Colonic mucosa (tissue), 4 donors: ENCODE results near the gene UGT1A10. TPM values are rescaled to one million over a fixed set of nuclear protein-coding genes. Genes with fewer than 3 reads are reported as not detected.

Experiments
- DNase-seq: peaks from one replicate; pipeline ENCODE4 v3.0.0-alpha.2; 2020
- H3K27ac ChIP-seq: fragments of 200-600 bp; one replicate; pipeline ENCODE4 v1.8.0; 2021
- H3K27me3 ChIP-seq: fragments of 200-600 bp; one replicate; pipeline ENCODE4 v1.8.0; 2021
- H3K36me3 ChIP-seq: fragments of 200-600 bp; one replicate; pipeline ENCODE4 v1.8.0; 2021
- H3K4me1 ChIP-seq: fragments of 200-600 bp; one replicate; pipeline ENCODE4 v1.8.0; 2021; ENCODE audit warnings: mild to moderate bottlenecking
- H3K4me3 ChIP-seq: fragments of 200-600 bp; one replicate; pipeline ENCODE4 v1.8.0; 2021
- H3K9ac ChIP-seq, 2 donors: one replicate each; pipeline ENCODE4 v1.7.0; 2013; ENCODE audit warnings: control low read depth in 2 of 2, low read depth in 2 of 2, low read length in 2 of 2
- H3K9me3 ChIP-seq: fragments of 200-600 bp; one replicate; pipeline ENCODE4 v1.8.0; 2021
- intact Hi-C: fragments of 100-400 bp; cut with DNase I; formaldehyde crosslinking; loops from one replicate; pipeline ENCODE4 v1.14.1; 2022
- total RNA-seq, 2 donors: library from RNA; stranded (reverse); fragmentation: NEBNext Ultra II Directional in 1 of 2; extraction: Animal tissue kit (Norgen Biotek cat#: 25700) in 1 of 2; gene quantifications; one replicate each; pipeline ENCODE4 v1.2.1, GENCODE V29; 2021
- TF ChIP-seq, protein P1 (sequence below): fragments of 200-600 bp; IDR thresholded peaks from one replicate; pipeline ENCODE4 v1.8.0; 2022; ENCODE audit warnings: antibody characterized with exemption, mild to moderate bottlenecking
- donor health status: healthy.
- donor health status: DM: no; HTN: no; CAD: no.
- donor health status: DM: no; HTN: no; CAD: no.

The UGT1A10 gene
- total RNA-seq, 2 donors from 2014 or later = 45.2 to 82.9 TPM

- intact Hi-C loops = no loop called here
- Histone ChIP-seq H3K27ac (no peak overlapping the region), H3K9ac (no peak overlapping the region), H3K9me3 (no peaks in the 10 kb centered on the region), H3K36me3 (no peaks in the 10 kb centered on the region), H3K27me3 (no peaks in the 10 kb centered on the region), H3K4me3 (no peak overlapping the region), H3K4me1 (no peaks in the 10 kb centered on the region)
- DNase-seq = no peak
- TF ChIP-seq, protein P1, sequence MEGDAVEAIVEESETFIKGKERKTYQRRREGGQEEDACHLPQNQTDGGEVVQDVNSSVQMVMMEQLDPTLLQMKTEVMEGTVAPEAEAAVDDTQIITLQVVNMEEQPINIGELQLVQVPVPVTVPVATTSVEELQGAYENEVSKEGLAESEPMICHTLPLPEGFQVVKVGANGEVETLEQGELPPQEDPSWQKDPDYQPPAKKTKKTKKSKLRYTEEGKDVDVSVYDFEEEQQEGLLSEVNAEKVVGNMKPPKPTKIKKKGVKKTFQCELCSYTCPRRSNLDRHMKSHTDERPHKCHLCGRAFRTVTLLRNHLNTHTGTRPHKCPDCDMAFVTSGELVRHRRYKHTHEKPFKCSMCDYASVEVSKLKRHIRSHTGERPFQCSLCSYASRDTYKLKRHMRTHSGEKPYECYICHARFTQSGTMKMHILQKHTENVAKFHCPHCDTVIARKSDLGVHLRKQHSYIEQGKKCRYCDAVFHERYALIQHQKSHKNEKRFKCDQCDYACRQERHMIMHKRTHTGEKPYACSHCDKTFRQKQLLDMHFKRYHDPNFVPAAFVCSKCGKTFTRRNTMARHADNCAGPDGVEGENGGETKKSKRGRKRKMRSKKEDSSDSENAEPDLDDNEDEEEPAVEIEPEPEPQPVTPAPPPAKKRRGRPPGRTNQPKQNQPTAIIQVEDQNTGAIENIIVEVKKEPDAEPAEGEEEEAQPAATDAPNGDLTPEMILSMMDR = no peak
Measured at GRCh38 chr2:233758849-233759248, 122.6 kb downstream of the UGT1A10 start.

GRCh38 chr2:233760043-233760442 lies 123.8 kb downstream of the UGT1A10 start, which contains the start of gene UGT1A1:
Gene UGT1A1, plus strand, starts transcription at chr2:233760270. Its CDS starts 18 bp downstream, at chr2:233760288.
- H3K9me3 ChIP-seq = no peaks in the 10 kb centered on the region
- intact Hi-C loops = no loop called here
- H3K36me3 ChIP-seq = no peaks in the 10 kb centered on the region
- TF ChIP-seq, protein P1 = no peak
- no peaks in the 10 kb centered on the region for H3K4me1 ChIP-seq
- no peak within 1 kb of the TSS for H3K4me3 ChIP-seq
- no peak within 1 kb of the TSS for H3K27ac ChIP-seq
- no peak within 1 kb of the TSS for H3K9ac ChIP-seq
- no peaks in the 10 kb centered on the region for H3K27me3 ChIP-seq
- no peak for DNase-seq

DNA sequence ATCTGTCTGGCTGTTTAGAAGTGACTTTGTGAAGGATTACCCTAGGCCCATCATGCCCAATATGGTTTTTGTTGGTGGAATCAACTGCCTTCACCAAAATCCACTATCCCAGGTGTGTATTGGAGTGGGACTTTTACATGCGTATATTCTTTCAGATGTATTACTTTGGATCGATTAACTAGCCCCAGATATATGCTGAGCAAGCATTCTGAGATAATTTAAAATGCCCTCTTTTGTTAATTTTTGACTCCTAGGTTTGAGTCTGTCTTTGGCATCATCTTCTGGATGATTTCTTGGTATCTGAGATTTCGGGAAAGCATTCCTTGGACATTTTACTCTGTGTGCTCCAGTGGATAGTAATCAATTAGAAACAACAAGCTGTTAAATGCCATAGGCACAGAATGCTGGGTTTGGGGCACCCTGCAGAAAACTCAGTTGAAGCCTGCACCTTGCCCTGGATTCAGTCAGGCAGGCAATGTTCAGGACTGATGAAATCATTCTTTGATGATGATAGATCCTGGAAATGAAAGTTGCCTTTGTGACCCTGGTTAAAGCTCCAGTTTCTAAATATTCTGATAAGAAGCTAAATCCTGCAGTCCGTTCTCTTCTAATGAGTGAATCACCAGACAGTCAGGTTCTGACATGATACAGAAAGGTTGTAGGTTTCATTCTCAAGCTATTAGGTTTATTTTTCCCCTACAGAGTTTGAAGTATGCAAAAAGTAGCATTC lies 125.0 kb downstream of the UGT1A10 start:
- Histone ChIP-seq H3K36me3 (no peaks in the 10 kb centered on the region), H3K27ac (no peak overlapping the region)

GRCh38 chr2:233764264-233764663 lies 128.0 kb downstream of the UGT1A10 start:
- no peak overlapping the region for H3K27ac ChIP-seq
- H3K4me3 ChIP-seq = no peak overlapping the region
- no peaks in the 10 kb centered on the region for H3K27me3 ChIP-seq
- no peaks in the 10 kb centered on the region for H3K9me3 ChIP-seq
- H3K4me1 ChIP-seq = no peaks in the 10 kb centered on the region
- intact Hi-C loops = no loop called here
- DNase-seq = peak; percentile 27
- TF ChIP-seq, protein P1 = no peak
- no peaks in the 10 kb centered on the region for H3K36me3 ChIP-seq
- no peak overlapping the region for H3K9ac ChIP-seq

More for the DNA sequence above, 125.0 kb downstream of the UGT1A10 start:
- Histone ChIP-seq H3K9ac (no peak overlapping the region), H3K9me3 (no peaks in the 10 kb centered on the region), H3K27me3 (no peaks in the 10 kb centered on the region), H3K4me3 (no peak overlapping the region), H3K4me1 (no peaks in the 10 kb centered on the region)
- intact Hi-C loops = no loop called here
- TF ChIP-seq, protein P1 = no peak
- DNase-seq = no peak

DNA sequence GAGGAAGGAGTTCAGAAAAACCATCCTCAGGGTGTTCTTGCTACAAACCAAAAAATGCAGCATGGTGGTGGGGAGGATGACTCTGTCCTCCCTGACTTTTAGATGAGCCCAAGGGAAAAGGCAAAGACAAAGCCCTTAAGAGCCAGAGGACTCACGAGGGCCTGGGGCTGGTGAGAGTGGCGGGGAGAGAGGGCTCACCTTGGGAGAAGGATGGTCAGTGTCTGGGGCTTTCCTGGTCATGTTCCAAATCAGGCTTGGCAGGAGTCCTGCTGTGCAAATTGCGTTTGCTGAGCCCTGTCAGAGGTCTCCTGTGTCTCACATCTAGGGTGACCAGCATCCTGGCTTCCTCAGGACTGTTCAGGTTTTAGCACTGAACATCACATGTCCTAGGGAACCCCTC lies 128.5 kb downstream of the UGT1A10 start:
- H3K27ac ChIP-seq = no peak overlapping the region
- H3K4me3 ChIP-seq = no peak overlapping the region
- H3K9ac ChIP-seq = no peak overlapping the region
- H3K9me3 ChIP-seq = no peaks in the 10 kb centered on the region
- intact Hi-C loops = no loop called here
- TF ChIP-seq, protein P1 = no peak
- DNase-seq = no peak
- no peaks in the 10 kb centered on the region for H3K36me3 ChIP-seq
- H3K27me3 ChIP-seq = no peaks in the 10 kb centered on the region
- H3K4me1 ChIP-seq = no peaks in the 10 kb centered on the region
